Measurements from ENCODE around the gene POTEF.
"Not testable (repeated sequence)": the region's sequence is repeated elsewhere in the genome, so short reads cannot be mapped to it uniquely, and the experiment has no call there.

- TF ChIP-seq, protein P1, sequence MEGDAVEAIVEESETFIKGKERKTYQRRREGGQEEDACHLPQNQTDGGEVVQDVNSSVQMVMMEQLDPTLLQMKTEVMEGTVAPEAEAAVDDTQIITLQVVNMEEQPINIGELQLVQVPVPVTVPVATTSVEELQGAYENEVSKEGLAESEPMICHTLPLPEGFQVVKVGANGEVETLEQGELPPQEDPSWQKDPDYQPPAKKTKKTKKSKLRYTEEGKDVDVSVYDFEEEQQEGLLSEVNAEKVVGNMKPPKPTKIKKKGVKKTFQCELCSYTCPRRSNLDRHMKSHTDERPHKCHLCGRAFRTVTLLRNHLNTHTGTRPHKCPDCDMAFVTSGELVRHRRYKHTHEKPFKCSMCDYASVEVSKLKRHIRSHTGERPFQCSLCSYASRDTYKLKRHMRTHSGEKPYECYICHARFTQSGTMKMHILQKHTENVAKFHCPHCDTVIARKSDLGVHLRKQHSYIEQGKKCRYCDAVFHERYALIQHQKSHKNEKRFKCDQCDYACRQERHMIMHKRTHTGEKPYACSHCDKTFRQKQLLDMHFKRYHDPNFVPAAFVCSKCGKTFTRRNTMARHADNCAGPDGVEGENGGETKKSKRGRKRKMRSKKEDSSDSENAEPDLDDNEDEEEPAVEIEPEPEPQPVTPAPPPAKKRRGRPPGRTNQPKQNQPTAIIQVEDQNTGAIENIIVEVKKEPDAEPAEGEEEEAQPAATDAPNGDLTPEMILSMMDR (conservative IDR thresholded peaks at IDR 0.05; ENCODE audit: low read depth, low read length), result not testable (repeated sequence)
- TF ChIP-seq, protein P2, sequence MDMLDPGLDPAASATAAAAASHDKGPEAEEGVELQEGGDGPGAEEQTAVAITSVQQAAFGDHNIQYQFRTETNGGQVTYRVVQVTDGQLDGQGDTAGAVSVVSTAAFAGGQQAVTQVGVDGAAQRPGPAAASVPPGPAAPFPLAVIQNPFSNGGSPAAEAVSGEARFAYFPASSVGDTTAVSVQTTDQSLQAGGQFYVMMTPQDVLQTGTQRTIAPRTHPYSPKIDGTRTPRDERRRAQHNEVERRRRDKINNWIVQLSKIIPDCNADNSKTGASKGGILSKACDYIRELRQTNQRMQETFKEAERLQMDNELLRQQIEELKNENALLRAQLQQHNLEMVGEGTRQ (IDR thresholded peaks at IDR 0.05; ENCODE audit: low read depth, low read length), result not testable (repeated sequence)
- TF ChIP-seq MXI1 (IDR thresholded peaks at IDR 0.05; ENCODE audit: borderline replicate concordance, low read depth, low read length); POLR2A (IDR thresholded peaks at IDR 0.05; ENCODE audit: low read depth, low read length); FOS (IDR thresholded peaks at IDR 0.05; ENCODE audit: low read depth, low read length); MAFK (IDR thresholded peaks at IDR 0.05; ENCODE audit: low read depth, low read length); NFE2L2 (IDR thresholded peaks at IDR 0.05; ENCODE audit: low read depth, low read length); RCOR1 (IDR thresholded peaks at IDR 0.05; ENCODE audit: insufficient replicate concordance, low read length); MAZ (IDR thresholded peaks at IDR 0.05; ENCODE audit: borderline replicate concordance, low read depth, low read length); BHLHE40 (IDR thresholded peaks at IDR 0.05; ENCODE audit: low read depth, low read length); CEBPB (IDR thresholded peaks at IDR 0.05; ENCODE audit: low read depth, low read length): not testable (repeated sequence)
These were observed 558 bp downstream of the POTEF start for GRCh38 chr2:130128464-130128863.

Measured in IMR-90 (cell line).